ENCODE measurements around the gene FNDC3B.

Gene FNDC3B

DNA sequence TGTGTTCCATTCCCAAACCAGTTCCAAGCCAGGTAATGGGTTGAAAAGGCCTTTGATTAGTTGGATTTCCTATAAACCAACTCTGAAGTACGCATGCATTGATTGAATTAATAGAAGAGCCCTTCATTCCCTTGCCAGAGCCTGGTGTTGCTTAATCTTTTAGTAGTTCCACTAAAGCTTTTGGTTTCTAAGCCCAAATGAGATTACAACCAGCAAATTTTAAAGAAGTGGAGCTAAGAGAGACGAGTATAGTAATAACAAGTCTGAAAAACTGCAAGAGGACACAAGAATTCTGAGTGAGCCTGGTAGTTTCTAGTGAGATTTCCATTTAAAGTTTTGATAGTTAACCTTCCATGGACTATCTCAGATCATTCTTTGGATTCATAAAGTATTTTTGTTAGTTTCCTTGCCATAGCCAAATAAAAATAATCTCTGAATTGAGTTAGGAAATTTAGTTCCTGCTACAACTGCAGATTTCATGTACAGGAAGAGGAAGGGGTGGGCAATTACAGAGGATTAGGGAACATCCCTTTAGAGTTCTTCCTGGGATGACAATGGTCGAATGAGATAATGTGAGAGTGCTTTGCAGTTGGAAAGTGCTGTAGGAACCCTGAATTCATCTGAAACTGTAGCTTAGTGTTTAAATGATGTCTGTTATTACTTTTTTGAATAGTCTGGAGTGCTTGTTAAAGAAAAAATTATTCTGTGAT lies 136.8 kb downstream of the FNDC3B start:
- TF ChIP-seq, protein P1, sequence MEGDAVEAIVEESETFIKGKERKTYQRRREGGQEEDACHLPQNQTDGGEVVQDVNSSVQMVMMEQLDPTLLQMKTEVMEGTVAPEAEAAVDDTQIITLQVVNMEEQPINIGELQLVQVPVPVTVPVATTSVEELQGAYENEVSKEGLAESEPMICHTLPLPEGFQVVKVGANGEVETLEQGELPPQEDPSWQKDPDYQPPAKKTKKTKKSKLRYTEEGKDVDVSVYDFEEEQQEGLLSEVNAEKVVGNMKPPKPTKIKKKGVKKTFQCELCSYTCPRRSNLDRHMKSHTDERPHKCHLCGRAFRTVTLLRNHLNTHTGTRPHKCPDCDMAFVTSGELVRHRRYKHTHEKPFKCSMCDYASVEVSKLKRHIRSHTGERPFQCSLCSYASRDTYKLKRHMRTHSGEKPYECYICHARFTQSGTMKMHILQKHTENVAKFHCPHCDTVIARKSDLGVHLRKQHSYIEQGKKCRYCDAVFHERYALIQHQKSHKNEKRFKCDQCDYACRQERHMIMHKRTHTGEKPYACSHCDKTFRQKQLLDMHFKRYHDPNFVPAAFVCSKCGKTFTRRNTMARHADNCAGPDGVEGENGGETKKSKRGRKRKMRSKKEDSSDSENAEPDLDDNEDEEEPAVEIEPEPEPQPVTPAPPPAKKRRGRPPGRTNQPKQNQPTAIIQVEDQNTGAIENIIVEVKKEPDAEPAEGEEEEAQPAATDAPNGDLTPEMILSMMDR (IDR thresholded peaks at IDR 0.05): no peak

DNA sequence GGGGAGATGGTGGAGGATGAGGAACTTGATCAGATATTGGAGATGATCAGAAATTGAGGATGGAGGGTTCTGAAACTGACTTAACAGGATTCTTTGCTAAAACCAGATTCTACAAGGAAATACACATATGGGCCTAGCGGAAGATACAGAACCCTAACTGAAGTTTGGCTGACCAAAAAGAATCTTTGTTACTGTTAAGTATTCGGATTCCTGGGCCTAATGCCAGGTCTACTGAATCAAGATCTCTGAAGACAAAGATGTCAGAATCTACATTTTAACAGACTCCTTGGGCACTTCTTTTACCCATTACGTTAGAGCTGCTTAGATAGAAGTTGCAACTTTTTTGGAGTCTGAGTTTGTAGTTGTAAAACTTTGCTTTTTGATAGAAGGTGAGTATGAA lies 137.7 kb downstream of the FNDC3B start:
- TF ChIP-seq, protein P1 (IDR thresholded peaks at IDR 0.05): no peak

DNA sequence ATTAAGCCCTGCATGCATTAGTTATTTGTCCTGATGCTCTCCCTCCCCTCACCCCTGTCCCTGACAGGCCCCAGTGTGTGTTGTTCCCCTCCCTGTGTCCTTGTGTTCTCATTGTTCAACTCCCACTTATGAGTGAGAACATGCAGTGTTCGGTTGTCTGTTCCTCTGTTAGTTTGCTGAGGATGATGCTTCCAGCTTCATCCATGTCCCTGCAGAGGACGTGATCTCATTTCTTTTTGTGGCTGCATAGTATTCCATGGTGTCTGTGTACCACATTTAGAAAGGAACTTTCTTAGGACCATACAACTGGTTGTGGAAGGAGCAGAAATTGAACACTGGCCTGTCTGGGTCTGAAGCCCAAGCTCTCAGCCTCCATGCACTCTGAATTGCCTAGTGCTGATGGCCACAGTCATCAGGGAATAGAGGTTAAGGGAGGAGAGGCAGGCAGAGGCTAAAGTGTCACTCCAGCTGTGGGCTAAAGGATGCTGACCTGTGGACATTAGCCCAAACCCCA lies 138.5 kb downstream of the FNDC3B start:
- TF ChIP-seq, protein P1 (IDR thresholded peaks at IDR 0.05): no peak

DNA sequence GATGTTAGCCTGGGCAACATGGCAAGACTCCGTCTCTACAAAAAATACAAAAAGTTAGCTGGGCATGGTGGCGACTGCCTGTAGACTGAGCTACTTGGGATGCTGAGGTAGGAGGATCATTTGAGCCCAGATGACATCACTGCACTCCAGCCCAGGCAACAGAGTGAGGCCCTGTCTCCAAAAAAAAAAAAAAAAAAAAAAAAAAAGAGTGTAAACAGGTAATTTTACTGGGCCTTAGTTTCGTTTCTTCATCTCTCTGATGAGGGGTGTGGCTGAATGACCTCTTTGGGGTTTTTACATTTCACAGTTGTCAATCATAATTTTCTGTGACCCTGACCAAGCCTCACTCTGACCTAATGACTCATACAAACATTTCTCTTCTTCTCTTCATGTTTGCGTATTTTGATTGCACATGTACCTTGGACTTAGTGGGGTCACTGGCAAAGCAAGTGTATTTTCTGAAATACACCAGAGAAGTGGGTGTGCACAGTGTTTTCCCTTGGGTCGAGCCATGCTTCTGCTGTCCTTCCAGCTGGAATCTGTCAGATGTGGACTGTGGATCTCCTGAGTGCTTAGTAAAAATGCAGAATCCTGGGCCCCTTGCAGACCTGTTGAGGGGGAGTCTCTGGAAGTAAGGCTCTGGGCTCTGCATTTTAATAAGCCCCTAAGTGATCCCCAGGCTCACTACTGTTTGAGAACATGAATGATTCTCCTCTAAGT lies 140.5 kb downstream of the FNDC3B start:
- TF ChIP-seq, protein P1 (IDR thresholded peaks at IDR 0.05): no peak

DNA sequence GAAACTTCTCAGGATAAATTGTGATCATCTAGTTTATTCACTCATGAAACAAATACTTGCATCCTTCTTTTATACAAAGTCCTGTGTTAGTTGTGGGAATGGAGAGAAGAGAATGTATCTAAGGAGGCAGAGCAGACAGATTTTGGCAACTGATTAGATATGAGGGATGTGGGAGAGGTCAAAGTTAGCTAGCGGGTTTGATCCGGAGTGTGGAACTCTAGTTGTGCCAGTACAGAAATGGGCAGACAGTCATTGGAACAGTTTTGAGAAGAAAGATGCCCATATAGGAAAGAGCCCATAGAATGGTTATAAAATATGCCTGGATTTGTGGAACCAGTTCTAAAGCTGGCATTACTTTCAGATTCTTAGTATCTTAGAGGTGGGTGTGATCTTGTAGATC lies 141.1 kb downstream of the FNDC3B start:
- TF ChIP-seq, protein P1 (IDR thresholded peaks at IDR 0.05): no peak

DNA sequence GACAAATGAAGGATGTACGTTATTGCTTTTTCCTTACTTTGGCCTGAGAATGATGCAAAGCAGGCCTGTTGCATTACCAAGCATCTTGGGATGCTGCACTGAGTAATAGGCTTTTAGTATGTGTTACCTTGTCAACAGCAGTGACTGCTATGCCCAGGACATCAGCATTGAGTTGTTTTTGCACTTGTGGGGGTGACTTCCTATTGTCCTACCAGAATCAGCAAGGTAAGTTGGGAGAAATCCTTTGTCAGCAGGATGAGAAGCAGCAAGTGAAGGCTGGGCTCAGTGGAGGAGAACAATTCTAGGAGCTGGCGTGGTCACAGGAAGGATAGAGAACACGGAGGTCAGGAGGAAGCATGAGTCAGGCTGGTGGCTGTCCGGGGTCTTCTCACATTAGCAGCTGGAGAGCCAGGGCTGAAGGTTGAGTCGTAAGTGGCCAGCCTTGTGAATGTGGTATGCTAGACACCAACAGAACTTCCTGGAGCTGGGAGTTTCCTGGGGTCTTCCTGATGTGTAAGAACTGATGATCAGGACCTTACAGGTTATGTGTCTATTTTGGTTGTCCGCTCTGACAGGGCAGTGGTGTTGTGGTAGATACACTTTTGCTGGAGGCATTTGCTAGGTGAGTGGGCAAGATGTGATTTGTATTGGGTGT lies 142.7 kb downstream of the FNDC3B start:
- TF ChIP-seq, protein P1 (IDR thresholded peaks at IDR 0.05): no peak

DNA sequence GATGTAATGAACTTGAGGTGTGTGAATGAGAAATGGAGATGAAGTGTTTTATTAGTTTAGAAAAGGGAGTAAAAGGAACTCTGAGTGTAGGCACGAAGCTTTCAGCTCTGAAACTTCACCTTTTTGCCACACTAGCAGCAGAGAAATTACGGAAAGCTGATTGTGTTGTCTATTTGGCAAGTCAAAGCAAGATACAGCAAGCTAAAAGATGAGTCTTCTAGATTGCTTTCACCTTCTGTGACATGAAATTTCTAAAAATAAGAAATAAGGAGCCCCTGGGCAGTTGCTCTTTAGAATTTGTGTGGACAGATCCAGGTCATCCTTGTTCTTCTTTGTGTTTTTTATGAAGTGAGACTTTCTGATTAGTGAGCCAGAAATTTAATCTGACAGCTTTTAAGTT lies 143.4 kb downstream of the FNDC3B start:
- TF ChIP-seq, protein P1 (IDR thresholded peaks at IDR 0.05): no peak

All from LNCAP (cell line).